ENCODE results near the gene METTL9.

GRCh38 chr16:21664801-21665492 is 65.6 kb downstream of the METTL9 start:
- TF ChIP-seq ZFP30 (CRISPR knock-in tag; IDR thresholded peaks at IDR 0.05): no peak
- TF ChIP-seq PPARA (CRISPR knock-in tag; IDR thresholded peaks at IDR 0.05; ENCODE audit: borderline replicate concordance): no peak

Measured in SK-N-SH treated with all-trans-retinoic acid at 6 μM for 48 hours (cell line).